IMR-90 (cell line): ENCODE results near the gene LAMB3. TPM values are rescaled to one million over a fixed set of nuclear protein-coding genes. Genes with fewer than 3 reads are reported as not detected.

Experiments used
- ATAC-seq: fragments of 200-7000 bp; cut with Tn5 transposase; 2 replicates; pipeline ENCODE4 v1.9.1; 2020; ENCODE audit warnings: low read depth, mild to moderate bottlenecking, moderate library complexity
- BruUV-seq: library from RNA; stranded (reverse); fragments of 400-500 nt; replicated peaks from 2 replicates; lab custom pipeline; 2021; lab: Mats Ljungman, UMichigan
- CTCF ChIA-PET: fragments of 300-600 bp; formaldehyde crosslinking; extraction: SDS; loops from one replicate; lab custom pipeline; 2021; ENCODE audit warnings: antibody characterized with exemption; lab: Yijun Ruan, JAX
- POLR2A ChIA-PET: fragments of 300-600 bp; sonication (Branson Sonifier 250); formaldehyde crosslinking; loops from one replicate; lab custom pipeline; 2022; ENCODE audit warnings: antibody characterized with exemption; ENCODE audit not compliant: unreplicated experiment; lab: Charles Lee
- DNase-seq: peaks from one replicate; pipeline ENCODE4 v3.0.0; 2013
- H2AFZ ChIP-seq: replicated peaks from 2 replicates; pipeline ENCODE3; 2013; ENCODE audit warnings: low read length, mild to moderate bottlenecking; ENCODE audit not compliant: poor library complexity
- H2AK5ac ChIP-seq: 2 replicates; pipeline ENCODE4 v1.6.1; 2013; ENCODE audit warnings: low read depth, low read length, inconsistent platforms
- H2AK9ac ChIP-seq: replicated peaks from 2 replicates; pipeline ENCODE3; 2013; ENCODE audit warnings: mild to moderate bottlenecking, low read depth, low read length, moderate library complexity; ENCODE audit not compliant: poor library complexity
- H2BK120ac ChIP-seq: 2 replicates; pipeline ENCODE4 v1.6.1; 2013; ENCODE audit warnings: low read depth, low read length, inconsistent platforms
- H2BK15ac ChIP-seq: 3 replicates; pipeline ENCODE4 v1.6.1; 2013; ENCODE audit warnings: low read depth, low read length, inconsistent platforms
- H2BK20ac ChIP-seq: 2 replicates; pipeline ENCODE4 v1.6.1; 2013; ENCODE audit warnings: low read depth, mild to moderate bottlenecking, inconsistent platforms, low read length, moderate library complexity
- H2BK5ac ChIP-seq: 2 replicates; pipeline ENCODE4 v1.6.1; 2013; ENCODE audit warnings: mild to moderate bottlenecking, low read depth, low read length, inconsistent platforms; ENCODE audit not compliant: poor library complexity, severe bottlenecking
- H3K14ac ChIP-seq: replicated peaks from 2 replicates; pipeline ENCODE4 v1.6.1; 2013; ENCODE audit warnings: low read depth, low read length, inconsistent platforms
- H3K18ac ChIP-seq: 2 replicates; pipeline ENCODE4 v1.6.1; 2013; ENCODE audit warnings: low read depth, low read length, control low read depth
- H3K23ac ChIP-seq: 2 replicates; pipeline ENCODE4 v1.6.1; 2013; ENCODE audit warnings: low read depth, low read length, inconsistent platforms
- H3K27ac ChIP-seq: 2 replicates; pipeline ENCODE4 v1.5.1; 2013; ENCODE audit warnings: mild to moderate bottlenecking, control low read depth, low read length; ENCODE audit not compliant: insufficient read depth
- H3K27me3 ChIP-seq: 2 replicates; pipeline ENCODE4 v1.6.1; 2013; ENCODE audit warnings: low read length; ENCODE audit not compliant: control insufficient read depth, insufficient read depth
- H3K36me3 ChIP-seq: 2 replicates; pipeline ENCODE4 v1.6.1; 2013; ENCODE audit warnings: low read length, mixed read lengths; ENCODE audit not compliant: control insufficient read depth, insufficient read depth
- H3K4ac ChIP-seq: 2 replicates; pipeline ENCODE4 v1.6.1; 2013; ENCODE audit warnings: low read depth, low read length, inconsistent platforms
- H3K4me1 ChIP-seq: 2 replicates; pipeline ENCODE4 v1.6.1; 2013; ENCODE audit warnings: low read length, mixed read lengths; ENCODE audit not compliant: control insufficient read depth, insufficient read depth
- H3K4me2 ChIP-seq: 2 replicates; pipeline ENCODE4 v1.6.1; 2013; ENCODE audit warnings: low read depth, mild to moderate bottlenecking, control low read depth, low read length, moderate library complexity
- H3K4me3 ChIP-seq: 2 replicates; pipeline ENCODE4 v1.5.1; 2013; ENCODE audit warnings: low read depth, mild to moderate bottlenecking, control low read depth, low read length, moderate library complexity; ENCODE audit not compliant: insufficient read depth
- H3K56ac ChIP-seq: 2 replicates; pipeline ENCODE4 v1.6.1; 2013; ENCODE audit warnings: low read length, inconsistent platforms; ENCODE audit not compliant: insufficient read depth; ENCODE audit errors: extremely low read depth
- H3K79me1 ChIP-seq, 2 experiments: 2 replicates each; pipeline ENCODE4 v1.6.1; 2013; ENCODE audit warnings: low read length in 2 of 2, inconsistent platforms in 1 of 2, low read depth in 1 of 2
- H3K9ac ChIP-seq: 2 replicates; pipeline ENCODE4 v1.6.1; 2013; ENCODE audit warnings: low read depth, low read length, control low read depth
- H3K9me1 ChIP-seq: 2 replicates; pipeline ENCODE4 v1.6.1; 2013; ENCODE audit warnings: low read length, inconsistent platforms; ENCODE audit not compliant: insufficient read depth
- H3K9me3 ChIP-seq: 2 replicates; pipeline ENCODE4 v1.6.1; 2013; ENCODE audit warnings: low read length; ENCODE audit not compliant: control insufficient read depth, insufficient read depth
- H4K20me1 ChIP-seq: 2 replicates; pipeline ENCODE4 v1.6.1; 2013; ENCODE audit warnings: low read length, inconsistent platforms; ENCODE audit not compliant: insufficient read depth
- H4K5ac ChIP-seq: 2 replicates; pipeline ENCODE4 v1.6.1; 2013; ENCODE audit warnings: mild to moderate bottlenecking, low read depth, low read length, control low read depth
- H4K8ac ChIP-seq, 2 experiments: 2 replicates each; pipeline ENCODE4 v1.6.1; 2013; ENCODE audit warnings: low read depth in 2 of 2, low read length in 2 of 2, control low read depth in 1 of 2, inconsistent platforms in 1 of 2
- H4K91ac ChIP-seq: 2 replicates; pipeline ENCODE4 v1.6.1; 2013; ENCODE audit warnings: low read depth, low read length, inconsistent platforms; ENCODE audit not compliant: insufficient read depth
- WGBS, 2 experiments: methylation state at CpG; one replicate each; pipeline versions ENCODE4 v1.1.5 to v1.1.7; 2013; ENCODE audit warnings: missing lambda C conversion rate in 2 of 2; ENCODE audit not compliant: insufficient read length in 1 of 2; ENCODE audit errors: extremely low coverage in 2 of 2; 5-methylcytosine and 5-hydroxymethylcytosine counted together
- dilution Hi-C: fragments of 300-500 bp; cut with HindIII; formaldehyde crosslinking; loops from one replicate; pipeline ENCODE4 v1.14.3; 2018; ENCODE audit warnings: low sequenced_read_pairs; ENCODE audit not compliant: unreplicated experiment
- in situ Hi-C: fragments of 300-500 bp; cut with MboI; formaldehyde crosslinking; loops from 3 replicates; pipeline ENCODE4 v1.14.3; 2019; ENCODE audit warnings: low sequenced_read_pairs, inconsistent platforms, mixed read lengths
- intact Hi-C: fragments of 100-400 bp; cut with micrococcal nuclease; formaldehyde crosslinking; loops from 2 replicates; pipeline ENCODE4 v1.10.0; 2022
- polyA plus RNA-seq, 3 experiments: library from polyadenylated mRNA; depleted of rRNA; stranded (reverse); fragments of >200 nt; gene quantifications; 2 replicates each; pipeline ENCODE4 v1.2.3, GENCODE V29; 2012; ENCODE audit warnings: low replicate concordance in 1 of 3
- total RNA-seq: library from RNA; depleted of rRNA; stranded (reverse); fragments of >200 nt; gene quantifications from 2 replicates; pipeline ENCODE4 v1.2.3, GENCODE V29; 2012
- TF ChIP-seq, protein P1 (sequence below): conservative IDR thresholded peaks from 2 replicates; pipeline ENCODE4 v1.5.1; 2012; ENCODE audit warnings: mild to moderate bottlenecking, low read depth, low read length, improper control_type of control experiment

Gene LAMB3
- total and polyA plus RNA-seq, 2 of the 4 experiments (the other 2 are of a cell fraction) = 0.72 to 2.1 TPM

DNA sequence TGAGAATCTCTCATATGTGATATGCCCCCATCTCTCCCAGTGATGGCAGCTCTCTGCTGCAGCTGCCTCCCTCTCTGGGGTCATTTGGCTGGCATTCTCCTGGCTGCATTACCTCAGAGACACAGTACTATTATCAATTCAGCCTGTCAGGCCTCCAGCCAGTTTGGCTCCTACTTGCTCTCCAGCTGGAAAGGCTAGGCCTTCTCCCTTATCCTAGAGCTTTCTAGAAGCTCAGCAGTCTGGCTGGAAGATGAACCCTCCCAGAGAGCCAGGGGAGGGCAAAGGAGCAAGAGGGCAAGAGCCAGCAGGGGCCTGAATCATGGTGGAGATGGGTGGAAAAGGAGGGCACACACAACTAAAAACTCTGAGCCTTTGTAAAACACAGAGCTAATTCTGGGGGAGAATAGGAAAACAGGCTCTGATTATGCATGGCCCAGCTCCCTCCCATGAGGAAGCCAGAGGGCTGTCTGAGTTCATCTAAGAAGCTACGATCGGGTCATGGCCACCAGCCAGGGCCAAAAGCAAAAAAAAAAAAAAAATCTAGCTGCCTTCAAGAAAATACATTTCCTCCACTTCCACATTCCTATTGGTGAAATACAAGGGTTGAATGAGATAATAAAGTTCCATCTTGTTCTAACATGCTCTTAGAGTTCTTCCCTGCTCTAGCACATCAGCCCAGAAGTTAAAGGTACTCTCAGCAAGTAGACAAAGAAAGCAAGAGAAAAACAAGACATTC, 8.8 kb downstream of the LAMB3 start:
- Histone ChIP-seq H3K4me3 (no peak overlapping the region), H2BK5ac (no peak overlapping the region), H3K79me1 (no peaks in the 10 kb centered on the region), H2AK5ac (no peak overlapping the region), H2AFZ (no peak overlapping the region), H3K18ac (no peak overlapping the region; the same call in 1 of the 2 replicates), H2BK15ac (no peak overlapping the region), H4K8ac (no peak overlapping the region), H3K14ac (no peak overlapping the region), H3K27me3 (no peaks in the 10 kb centered on the region), H3K9ac (no peak overlapping the region), H4K91ac (no peak overlapping the region), H3K36me3 (no peaks in the 10 kb centered on the region), H3K56ac (no peak overlapping the region), H4K20me1 (no peaks in the 10 kb centered on the region), H3K4me1 (peaks cover 24% of the 10 kb centered on the region), H4K5ac (no peak overlapping the region; the same call in 1 of the 2 replicates), H2AK9ac (no peak overlapping the region), H3K9me3 (no peaks in the 10 kb centered on the region), H3K4me2 (no peak overlapping the region), H3K23ac (no peak overlapping the region), H3K4ac (no peak overlapping the region), H3K27ac (peak overlapping the region; percentile 10; the same call in 1 of the 2 replicates), H3K9me1 (peaks cover 9% of the 10 kb centered on the region), H2BK120ac (no peak overlapping the region), H2BK20ac (no peak overlapping the region)
- in situ Hi-C loops (no loop called here), intact Hi-C loops (no loop called here), dilution Hi-C loops (no loop called here)
- WGBS, 2 experiments = no CpG with 5 or more reads among the region's 2 CpGs
- ChIA-PET CTCF (no interaction called here), POLR2A (no interaction called here)
- peak; percentile 35 for ATAC-seq
- BruUV-seq = no TSS peak
- TF ChIP-seq, protein P1, sequence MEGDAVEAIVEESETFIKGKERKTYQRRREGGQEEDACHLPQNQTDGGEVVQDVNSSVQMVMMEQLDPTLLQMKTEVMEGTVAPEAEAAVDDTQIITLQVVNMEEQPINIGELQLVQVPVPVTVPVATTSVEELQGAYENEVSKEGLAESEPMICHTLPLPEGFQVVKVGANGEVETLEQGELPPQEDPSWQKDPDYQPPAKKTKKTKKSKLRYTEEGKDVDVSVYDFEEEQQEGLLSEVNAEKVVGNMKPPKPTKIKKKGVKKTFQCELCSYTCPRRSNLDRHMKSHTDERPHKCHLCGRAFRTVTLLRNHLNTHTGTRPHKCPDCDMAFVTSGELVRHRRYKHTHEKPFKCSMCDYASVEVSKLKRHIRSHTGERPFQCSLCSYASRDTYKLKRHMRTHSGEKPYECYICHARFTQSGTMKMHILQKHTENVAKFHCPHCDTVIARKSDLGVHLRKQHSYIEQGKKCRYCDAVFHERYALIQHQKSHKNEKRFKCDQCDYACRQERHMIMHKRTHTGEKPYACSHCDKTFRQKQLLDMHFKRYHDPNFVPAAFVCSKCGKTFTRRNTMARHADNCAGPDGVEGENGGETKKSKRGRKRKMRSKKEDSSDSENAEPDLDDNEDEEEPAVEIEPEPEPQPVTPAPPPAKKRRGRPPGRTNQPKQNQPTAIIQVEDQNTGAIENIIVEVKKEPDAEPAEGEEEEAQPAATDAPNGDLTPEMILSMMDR = no peak
- no peak for DNase-seq
